Fibroblast of the aortic adventitia (primary cell): ENCODE results near the gene YWHAH. TPM values are rescaled to one million over a fixed set of nuclear protein-coding genes. Genes with fewer than 3 reads are reported as not detected.
A peak's percentile ranks its signal among the peaks of the same experiment; 100 is the strongest.

Experiments used
- DNase-seq: peaks from one replicate; pipeline ENCODE4 v3.0.0-alpha.2; 2010; ENCODE audit warnings: low read depth
- H3K4me3 ChIP-seq: 2 replicates; pipeline ENCODE4 v1.5.1; 2011; ENCODE audit warnings: low read depth, mild to moderate bottlenecking, control low read depth, low read length, moderate library complexity
- total RNA-seq: library from RNA; depleted of rRNA; stranded (reverse); fragments of >200 nt; gene quantifications from 2 replicates; pipeline ENCODE4 v1.2.3, GENCODE V29; 2012; ENCODE audit warnings: low replicate concordance
- TF ChIP-seq, protein P1 (sequence below): IDR thresholded peaks from 2 replicates; pipeline ENCODE4 v1.5.1; 2011; ENCODE audit warnings: mild to moderate bottlenecking, low read length, control low read depth, inconsistent platforms; ENCODE audit not compliant: insufficient read depth

The YWHAH gene
- total RNA-seq, 1 donor: 174 TPM

DNA sequence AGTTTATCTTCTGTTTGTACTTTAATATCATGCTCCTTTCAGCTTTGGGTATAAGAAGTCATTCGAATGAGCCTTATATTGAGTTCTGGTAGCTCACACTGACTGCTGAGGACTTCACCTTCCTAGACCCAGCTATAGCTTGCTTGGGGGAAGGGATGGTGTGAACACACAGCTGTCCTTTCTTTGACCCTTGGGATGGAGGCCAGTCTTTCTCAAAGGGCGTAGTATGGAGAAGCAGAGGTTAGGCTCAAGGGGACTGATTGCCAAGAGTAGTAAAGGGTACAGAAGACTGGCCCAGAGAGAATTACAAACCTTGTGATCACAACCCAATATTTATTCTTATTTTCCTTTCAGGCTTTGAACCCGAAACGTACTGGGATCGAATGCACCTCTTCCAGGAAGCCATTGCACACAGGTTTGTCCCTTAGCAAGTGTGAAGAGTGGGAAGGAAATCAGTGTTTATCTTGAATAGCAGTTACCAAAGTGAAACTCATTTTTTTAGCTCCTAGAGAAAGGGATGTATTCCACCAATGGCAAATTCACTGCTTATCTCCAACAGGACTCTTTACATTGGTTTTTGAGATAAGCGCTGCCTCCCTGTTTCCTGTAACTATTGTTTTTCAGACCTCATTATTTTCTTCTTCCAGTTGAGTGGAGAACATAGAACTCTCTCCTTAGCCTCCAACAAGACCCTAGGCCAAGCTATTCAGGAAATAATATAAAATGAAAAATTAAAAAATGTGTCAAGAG lies 42.8 kb upstream of the YWHAH start:
- TF ChIP-seq, protein P1, sequence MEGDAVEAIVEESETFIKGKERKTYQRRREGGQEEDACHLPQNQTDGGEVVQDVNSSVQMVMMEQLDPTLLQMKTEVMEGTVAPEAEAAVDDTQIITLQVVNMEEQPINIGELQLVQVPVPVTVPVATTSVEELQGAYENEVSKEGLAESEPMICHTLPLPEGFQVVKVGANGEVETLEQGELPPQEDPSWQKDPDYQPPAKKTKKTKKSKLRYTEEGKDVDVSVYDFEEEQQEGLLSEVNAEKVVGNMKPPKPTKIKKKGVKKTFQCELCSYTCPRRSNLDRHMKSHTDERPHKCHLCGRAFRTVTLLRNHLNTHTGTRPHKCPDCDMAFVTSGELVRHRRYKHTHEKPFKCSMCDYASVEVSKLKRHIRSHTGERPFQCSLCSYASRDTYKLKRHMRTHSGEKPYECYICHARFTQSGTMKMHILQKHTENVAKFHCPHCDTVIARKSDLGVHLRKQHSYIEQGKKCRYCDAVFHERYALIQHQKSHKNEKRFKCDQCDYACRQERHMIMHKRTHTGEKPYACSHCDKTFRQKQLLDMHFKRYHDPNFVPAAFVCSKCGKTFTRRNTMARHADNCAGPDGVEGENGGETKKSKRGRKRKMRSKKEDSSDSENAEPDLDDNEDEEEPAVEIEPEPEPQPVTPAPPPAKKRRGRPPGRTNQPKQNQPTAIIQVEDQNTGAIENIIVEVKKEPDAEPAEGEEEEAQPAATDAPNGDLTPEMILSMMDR: no peak
- no peak overlapping the region for H3K4me3 ChIP-seq
- peak; percentile 54 for DNase-seq

DNA sequence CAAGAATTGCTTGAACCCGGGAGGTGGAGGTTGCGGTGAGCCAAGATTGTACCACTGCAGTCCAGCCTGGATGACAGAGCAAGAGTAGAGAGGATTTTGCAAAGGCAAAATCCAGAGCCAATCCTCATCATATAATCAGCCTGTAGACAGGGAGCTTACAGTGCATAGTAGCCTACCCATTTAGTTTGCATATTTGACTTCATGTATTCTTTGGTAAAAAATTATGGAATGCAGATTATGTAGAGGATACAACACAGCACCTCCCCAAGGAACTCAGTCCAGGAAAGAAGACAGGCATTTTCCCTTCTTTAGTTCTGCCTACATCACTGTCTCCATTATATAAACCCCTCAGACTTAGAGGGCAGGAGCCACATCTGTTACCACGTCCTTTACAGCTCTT lies 39.7 kb upstream of the YWHAH start:
- TF ChIP-seq, protein P1: no peak
- DNase-seq: no peak
- no peak overlapping the region for H3K4me3 ChIP-seq

DNA sequence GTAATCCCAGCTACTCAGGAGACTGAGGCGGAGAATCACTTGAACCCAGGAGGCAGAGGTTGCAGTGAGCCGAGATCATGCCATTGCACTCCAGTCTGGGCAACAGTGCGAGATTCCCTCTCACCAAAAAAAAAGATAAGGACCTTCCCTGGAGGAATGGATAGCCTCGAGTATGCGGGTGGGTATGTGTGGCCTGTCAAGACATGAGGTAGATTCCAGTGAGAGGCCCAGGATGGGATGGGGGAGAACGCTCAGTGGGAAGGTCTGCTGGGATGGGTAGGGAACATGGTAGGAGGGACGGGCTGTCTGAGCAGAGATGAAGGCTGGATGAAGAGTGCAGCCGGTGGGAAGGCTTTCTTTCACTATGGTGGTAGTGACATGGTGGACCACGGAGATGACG lies 39.0 kb upstream of the YWHAH start:
- DNase-seq: no peak
- no peak overlapping the region for H3K4me3 ChIP-seq
- TF ChIP-seq, protein P1: no peak

DNA sequence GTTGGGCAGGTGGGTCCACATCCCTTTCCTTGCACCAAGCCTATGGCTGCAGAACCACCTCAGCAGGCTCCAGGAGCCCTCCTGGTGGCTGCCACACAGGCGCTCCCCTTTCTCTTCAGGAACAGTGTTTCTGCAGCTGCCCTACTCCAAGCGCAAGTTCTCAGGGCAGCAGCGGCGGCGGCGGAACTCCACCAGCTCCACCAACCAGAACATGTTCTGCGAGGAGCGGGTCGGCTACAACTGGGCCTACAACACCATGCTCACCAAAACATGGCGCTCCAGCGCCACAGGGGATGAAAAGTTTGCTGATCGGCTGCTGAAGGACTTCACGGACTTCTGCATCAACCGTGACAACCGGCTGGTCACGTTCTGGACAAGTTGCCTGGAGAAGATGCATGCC lies 38.2 kb upstream of the YWHAH start:
- no peak for DNase-seq
- TF ChIP-seq, protein P1: no peak
- no peak overlapping the region for H3K4me3 ChIP-seq

DNA sequence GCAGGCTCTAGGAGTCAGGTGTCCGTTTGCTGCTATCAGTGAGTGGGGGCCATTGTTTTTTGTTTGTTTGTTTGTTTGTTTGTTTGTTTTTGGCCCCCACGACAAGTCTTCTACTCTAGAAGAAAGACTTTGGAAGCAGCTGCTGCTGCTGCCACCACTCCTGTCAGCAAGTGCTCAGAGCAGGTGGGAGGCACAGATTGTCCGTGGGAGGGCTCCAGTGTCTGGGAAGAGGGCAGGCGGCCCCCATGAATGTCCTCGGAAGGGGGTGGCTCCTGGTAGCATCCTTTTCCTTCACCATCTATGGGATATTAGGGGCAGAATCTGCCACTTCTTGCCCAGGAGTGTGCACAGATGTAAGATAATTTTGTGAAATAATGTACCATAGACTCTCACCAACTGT lies 37.8 kb upstream of the YWHAH start:
- TF ChIP-seq, protein P1: no peak
- DNase-seq: no peak
- no peak overlapping the region for H3K4me3 ChIP-seq

DNA sequence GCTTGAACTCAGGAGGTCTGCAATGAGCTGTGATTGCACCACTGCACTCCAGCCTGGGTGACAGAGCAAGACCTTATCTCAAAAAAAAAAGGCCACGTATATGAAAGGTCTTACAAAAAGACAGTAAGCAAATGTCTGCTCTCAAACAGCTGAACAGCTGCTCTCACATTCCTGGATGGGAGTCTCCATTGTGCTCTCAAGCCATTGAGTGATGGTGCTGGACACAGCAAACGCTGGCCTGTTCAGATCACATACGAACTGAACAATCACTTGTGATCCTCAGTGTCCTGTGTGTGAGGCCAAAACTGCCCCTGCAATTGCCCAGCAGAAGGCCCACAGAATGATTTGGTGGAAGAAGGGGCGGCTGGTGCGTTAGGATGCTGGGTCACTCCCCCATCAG lies 34.4 kb upstream of the YWHAH start:
- TF ChIP-seq, protein P1: no peak
- no peak overlapping the region for H3K4me3 ChIP-seq
- no peak for DNase-seq
